Left ventricle myocardium inferior (tissue), 1 donor: Measurements from ENCODE around the gene CLDN24. TPM values are rescaled to one million over a fixed set of nuclear protein-coding genes. Genes with fewer than 3 reads are reported as not detected.

Experiments
- DNase-seq: peaks from one replicate; pipeline ENCODE4 v3.0.0-alpha.2; 2020
- H3K27ac ChIP-seq: fragments of 200-600 bp; replicated peaks from 2 replicates; pipeline ENCODE4 v1.8.0; 2021
- H3K27me3 ChIP-seq: fragments of 200-600 bp; 2 replicates; pipeline ENCODE4 v1.8.0; 2021; ENCODE audit warnings: low read depth
- H3K36me3 ChIP-seq: fragments of 200-600 bp; 2 replicates; pipeline ENCODE4 v1.8.0; 2021
- H3K4me1 ChIP-seq: fragments of 200-600 bp; 2 replicates; pipeline ENCODE4 v1.8.0; 2021
- H3K4me3 ChIP-seq: fragments of 200-600 bp; 2 replicates; pipeline ENCODE4 v1.8.0; 2021; ENCODE audit warnings: mild to moderate bottlenecking, moderate library complexity
- H3K9me3 ChIP-seq: fragments of 200-600 bp; replicated peaks from 2 replicates; pipeline ENCODE4 v1.8.0; 2021
- intact Hi-C: fragments of 100-400 bp; cut with micrococcal nuclease; formaldehyde crosslinking; loops from one replicate; pipeline ENCODE4 v1.11.0; 2022
- total RNA-seq: library from RNA; stranded (reverse); fragmentation: NEBNext Ultra II Directional; extraction: Animal tissue kit (Norgen Biotek cat#: 25700); gene quantifications from one replicate; pipeline ENCODE4 v1.2.1, GENCODE V29; 2021
- TF ChIP-seq, protein P1 (sequence below): fragments of 200-600 bp; IDR thresholded peaks from 2 replicates; pipeline ENCODE4 v1.8.0; 2021; ENCODE audit warnings: antibody characterized with exemption, mild to moderate bottlenecking, borderline replicate concordance
- donor health status: DM: no; HTN: yes; CAD: no; lungs with severe emphysema.

Gene CLDN24
- total RNA-seq, 1 donor from 2014 or later, result not detected

DNA sequence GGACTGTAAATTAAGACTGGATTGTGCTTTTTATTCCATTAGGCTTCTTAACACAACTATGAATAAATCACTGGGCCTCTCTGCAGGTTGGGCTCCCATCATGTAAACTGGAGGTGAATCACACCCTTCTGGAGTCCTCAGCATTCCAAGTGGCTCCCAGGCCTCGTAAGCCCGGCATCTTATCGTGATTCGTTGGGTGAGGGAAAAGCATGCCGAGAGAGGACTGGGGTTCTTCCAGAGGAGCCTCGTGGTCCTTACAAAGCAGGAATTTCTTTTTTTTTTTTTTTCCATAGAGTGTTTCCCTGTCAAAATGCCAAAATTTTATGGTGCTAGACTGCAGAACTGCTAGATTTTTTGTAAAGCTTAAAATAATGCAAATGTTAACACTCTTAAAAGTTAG is 22.2 kb downstream of the CLDN24 start:
- peaks cover 8% of the 10 kb centered on the region for H3K4me1 ChIP-seq
- intact Hi-C loops, result no loop called here
- H3K27me3 ChIP-seq, result no peaks in the 10 kb centered on the region
- H3K36me3 ChIP-seq, result peaks cover 33% of the 10 kb centered on the region
- no peak overlapping the region for H3K4me3 ChIP-seq
- no peak overlapping the region for H3K27ac ChIP-seq
- TF ChIP-seq, protein P1, sequence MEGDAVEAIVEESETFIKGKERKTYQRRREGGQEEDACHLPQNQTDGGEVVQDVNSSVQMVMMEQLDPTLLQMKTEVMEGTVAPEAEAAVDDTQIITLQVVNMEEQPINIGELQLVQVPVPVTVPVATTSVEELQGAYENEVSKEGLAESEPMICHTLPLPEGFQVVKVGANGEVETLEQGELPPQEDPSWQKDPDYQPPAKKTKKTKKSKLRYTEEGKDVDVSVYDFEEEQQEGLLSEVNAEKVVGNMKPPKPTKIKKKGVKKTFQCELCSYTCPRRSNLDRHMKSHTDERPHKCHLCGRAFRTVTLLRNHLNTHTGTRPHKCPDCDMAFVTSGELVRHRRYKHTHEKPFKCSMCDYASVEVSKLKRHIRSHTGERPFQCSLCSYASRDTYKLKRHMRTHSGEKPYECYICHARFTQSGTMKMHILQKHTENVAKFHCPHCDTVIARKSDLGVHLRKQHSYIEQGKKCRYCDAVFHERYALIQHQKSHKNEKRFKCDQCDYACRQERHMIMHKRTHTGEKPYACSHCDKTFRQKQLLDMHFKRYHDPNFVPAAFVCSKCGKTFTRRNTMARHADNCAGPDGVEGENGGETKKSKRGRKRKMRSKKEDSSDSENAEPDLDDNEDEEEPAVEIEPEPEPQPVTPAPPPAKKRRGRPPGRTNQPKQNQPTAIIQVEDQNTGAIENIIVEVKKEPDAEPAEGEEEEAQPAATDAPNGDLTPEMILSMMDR, result no peak
- no peaks in the 10 kb centered on the region for H3K9me3 ChIP-seq
- no peak for DNase-seq

DNA sequence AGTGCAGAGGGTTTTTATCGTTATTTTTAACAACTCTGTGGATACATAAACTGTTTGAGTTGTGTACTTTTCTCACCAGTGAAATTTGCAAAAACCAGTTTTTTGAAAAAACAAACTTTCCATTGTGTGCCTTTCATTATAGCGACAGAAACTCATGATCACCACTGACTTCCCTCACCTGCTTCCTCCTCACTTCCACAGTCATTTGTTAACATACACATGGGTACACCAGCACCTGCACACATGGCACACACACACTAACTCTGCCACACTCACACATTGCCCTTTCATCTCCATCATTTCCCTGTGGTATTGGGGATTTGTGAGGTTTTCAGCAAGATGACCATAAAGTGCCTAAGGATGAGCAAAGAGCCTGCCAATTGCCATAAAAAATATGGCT is 22.8 kb downstream of the CLDN24 start:
- Histone ChIP-seq H3K27ac (no peak overlapping the region), H3K36me3 (peaks cover 35% of the 10 kb centered on the region)

DNA sequence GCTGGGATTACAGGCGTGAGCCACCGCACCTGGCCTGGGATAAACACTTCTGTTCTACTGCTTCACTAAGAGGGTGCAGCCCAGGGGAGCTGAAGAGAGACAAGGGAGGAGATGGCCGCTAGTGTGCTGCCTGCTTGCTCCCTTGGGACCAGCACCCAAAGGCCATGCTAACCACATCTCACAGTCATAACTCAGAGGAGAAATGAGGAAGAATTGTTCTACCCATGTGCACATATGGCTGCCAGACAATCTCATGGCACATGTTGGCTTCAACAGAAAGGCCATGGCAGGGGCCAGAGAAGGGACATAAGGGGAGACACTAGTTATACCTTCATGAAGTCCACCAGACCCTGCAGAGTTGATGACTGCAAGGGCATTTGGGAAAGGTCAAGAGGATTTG is 24.6 kb downstream of the CLDN24 start:
- TF ChIP-seq, protein P1, result no peak
- DNase-seq, result no peak
- intact Hi-C loops, result no loop called here
- no peaks in the 10 kb centered on the region for H3K9me3 ChIP-seq
- peaks cover 45% of the 10 kb centered on the region for H3K36me3 ChIP-seq
- peaks cover 8% of the 10 kb centered on the region for H3K4me1 ChIP-seq
- no peaks in the 10 kb centered on the region for H3K27me3 ChIP-seq
- H3K27ac ChIP-seq, result no peak overlapping the region
- H3K4me3 ChIP-seq, result no peak overlapping the region

More for the DNA sequence above, 22.8 kb downstream of the CLDN24 start:
- intact Hi-C loops, result no loop called here
- H3K4me1 ChIP-seq, result peaks cover 8% of the 10 kb centered on the region
- DNase-seq, result no peak
- H3K9me3 ChIP-seq, result no peaks in the 10 kb centered on the region
- no peaks in the 10 kb centered on the region for H3K27me3 ChIP-seq
- TF ChIP-seq, protein P1, result no peak
- no peak overlapping the region for H3K4me3 ChIP-seq

DNA sequence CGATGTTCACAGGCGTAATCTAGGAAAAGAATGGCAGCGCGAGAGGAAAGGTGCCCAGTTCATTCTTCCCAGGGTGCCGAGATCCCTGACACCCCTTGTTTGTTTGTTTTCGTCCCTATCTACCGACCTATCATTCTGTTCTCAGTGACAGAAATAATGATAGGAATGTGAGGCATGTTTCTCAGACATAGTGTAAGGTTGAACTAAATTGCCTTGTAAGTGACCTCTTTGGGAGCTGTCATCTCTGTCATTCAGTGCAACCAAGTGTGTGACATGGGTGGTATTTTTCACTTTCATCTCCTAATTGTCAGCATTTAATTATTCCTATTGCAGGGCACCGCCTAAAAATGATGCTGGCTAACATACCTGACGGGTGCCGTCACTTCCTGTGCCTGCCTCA is 26.5 kb downstream of the CLDN24 start:
- intact Hi-C loops, result no loop called here
- Histone ChIP-seq H3K27ac (no peak overlapping the region), H3K4me3 (no peak overlapping the region), H3K4me1 (peaks cover 8% of the 10 kb centered on the region), H3K9me3 (no peaks in the 10 kb centered on the region), H3K27me3 (no peaks in the 10 kb centered on the region), H3K36me3 (peaks cover 58% of the 10 kb centered on the region)
- TF ChIP-seq, protein P1, result no peak
- DNase-seq, result no peak

DNA sequence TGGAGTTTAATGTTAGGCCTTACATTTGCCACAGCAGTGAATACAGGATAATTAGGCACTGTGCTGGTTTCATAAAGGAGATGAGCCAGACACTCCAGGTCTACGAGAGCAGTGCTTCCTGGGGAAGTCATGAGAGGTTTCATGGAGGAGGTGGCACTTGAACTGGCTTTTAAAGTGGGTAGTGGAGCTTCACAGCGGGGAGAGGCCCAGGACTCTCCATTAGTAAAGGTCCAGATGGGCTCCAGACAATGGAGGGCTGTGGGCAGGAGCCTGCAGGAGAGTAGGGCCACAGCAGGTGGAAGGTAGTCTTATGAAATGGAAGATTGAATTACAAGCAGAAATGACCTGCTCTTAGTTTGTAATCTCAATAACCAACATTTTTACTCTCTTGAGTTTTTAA is 31.2 kb downstream of the CLDN24 start:
- Histone ChIP-seq H3K27ac (no peak overlapping the region), H3K36me3 (peaks cover 90% of the 10 kb centered on the region), H3K9me3 (no peaks in the 10 kb centered on the region), H3K27me3 (no peaks in the 10 kb centered on the region), H3K4me3 (no peak overlapping the region), H3K4me1 (no peaks in the 10 kb centered on the region)
- DNase-seq, result no peak
- intact Hi-C loops, result no loop called here
- TF ChIP-seq, protein P1, result no peak

DNA sequence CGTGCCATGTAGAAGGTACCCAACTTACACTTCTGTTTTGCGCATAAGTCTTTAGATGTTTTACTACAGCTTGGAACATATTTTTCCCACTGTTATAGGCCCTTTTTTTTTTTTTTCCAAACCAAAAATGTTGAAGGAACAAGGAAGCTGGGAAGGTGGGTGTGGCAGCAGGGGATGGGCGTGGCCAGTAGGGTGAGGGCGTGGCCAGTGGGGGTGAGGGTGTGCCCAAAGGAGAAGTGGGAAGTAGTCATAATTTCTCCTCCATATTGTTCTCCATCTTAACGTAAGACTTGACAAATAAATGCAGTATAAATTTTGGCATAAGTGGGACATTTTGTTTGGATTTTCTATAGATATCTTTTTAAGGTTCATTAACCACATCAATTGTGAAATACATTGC is 32.5 kb downstream of the CLDN24 start:
- H3K27me3 ChIP-seq, result no peaks in the 10 kb centered on the region
- no peak overlapping the region for H3K27ac ChIP-seq
- intact Hi-C loops, result no loop called here
- H3K4me1 ChIP-seq, result no peaks in the 10 kb centered on the region
- no peaks in the 10 kb centered on the region for H3K9me3 ChIP-seq
- H3K4me3 ChIP-seq, result no peak overlapping the region
- DNase-seq, result no peak
- TF ChIP-seq, protein P1, result no peak
- peaks cover 90% of the 10 kb centered on the region for H3K36me3 ChIP-seq
